Activated T-helper 2 cell treated with anti-CD3 and anti-CD28 coated beads, Interferon-gamma antibody, Interleukin-2, Interleukin-4, amounts not matched to agents 10 μg/mL and 5 μg/mL and 100 μg/mL, durations not matched to agents 14 hours and 24 hours and 36 hours (primary cell): Measurements from ENCODE around the gene BMP6. TPM values are rescaled to one million over a fixed set of nuclear protein-coding genes. Genes with fewer than 3 reads are reported as not detected.

Experiments
- DNase-seq: peaks from one replicate; pipeline ENCODE4 v3.0.0; 2021; ENCODE audit warnings: low spot score
- H3K27ac Mint-ChIP-seq: one replicate; pipeline ENCODE4 v1.8.0; 2021; ENCODE audit warnings: mixed read lengths
- H3K27me3 Mint-ChIP-seq: one replicate; pipeline ENCODE4 v1.8.0; 2021; ENCODE audit warnings: low read depth, mixed read lengths
- H3K36me3 Mint-ChIP-seq: one replicate; pipeline ENCODE4 v1.8.0; 2021; ENCODE audit warnings: low read depth, mixed read lengths
- H3K4me1 Mint-ChIP-seq: one replicate; pipeline ENCODE4 v1.8.0; 2021; ENCODE audit warnings: low read depth, mixed read lengths
- H3K4me3 Mint-ChIP-seq: one replicate; pipeline ENCODE4 v1.8.0; 2021; ENCODE audit warnings: low read depth, mild to moderate bottlenecking, moderate library complexity, mixed read lengths
- H3K9me3 Mint-ChIP-seq: one replicate; pipeline ENCODE4 v1.8.0; 2021; ENCODE audit warnings: mixed read lengths
- intact Hi-C: fragments of 100-400 bp; cut with micrococcal nuclease; formaldehyde crosslinking; loops from one replicate; pipeline ENCODE4 v1.15.1; 2023
- total RNA-seq: library from RNA; stranded (reverse); gene quantifications from 2 replicates; pipeline ENCODE4 v1.2.3, GENCODE V29; 2022

The BMP6 gene
- total RNA-seq, 1 donor from 2014 or later = 1.1 TPM

- Mint-ChIP-seq H3K4me3 (no peak overlapping the region), H3K27ac (no peak overlapping the region), H3K4me1 (no peaks in the 10 kb centered on the region), H3K27me3 (peaks cover 6% of the 10 kb centered on the region), H3K9me3 (no peaks in the 10 kb centered on the region), H3K36me3 (no peaks in the 10 kb centered on the region)
- DNase-seq = no peak
- intact Hi-C loops = no loop called here
These were observed 39.9 kb downstream of the BMP6 start for GRCh38 chr6:7765575-7766325.

DNA sequence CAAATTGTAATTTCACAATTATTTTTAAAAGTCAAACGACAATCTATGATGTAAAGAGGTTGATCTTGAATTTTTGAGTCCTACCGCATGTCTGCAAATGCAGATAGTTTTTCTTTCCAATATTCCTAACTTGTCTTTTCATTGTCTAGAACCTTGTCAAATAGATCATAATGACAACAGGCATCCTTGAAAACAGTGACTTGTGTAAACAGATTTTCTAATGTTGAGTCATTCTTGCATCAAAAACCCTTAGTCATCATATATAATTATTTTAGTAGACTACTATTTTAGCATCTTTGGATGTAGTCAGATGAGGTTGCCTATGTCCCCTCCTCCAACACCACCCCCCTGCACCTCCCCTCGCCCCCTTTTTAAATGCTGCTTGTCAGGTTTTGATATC is 43.8 kb downstream of the BMP6 start:
- intact Hi-C loops = no loop called here
- H3K4me1 Mint-ChIP-seq = no peaks in the 10 kb centered on the region
- H3K4me3 Mint-ChIP-seq = no peak overlapping the region
- peaks cover 8% of the 10 kb centered on the region for H3K27me3 Mint-ChIP-seq
- no peaks in the 10 kb centered on the region for H3K9me3 Mint-ChIP-seq
- no peaks in the 10 kb centered on the region for H3K36me3 Mint-ChIP-seq
- H3K27ac Mint-ChIP-seq = no peak overlapping the region
- DNase-seq = no peak

- Mint-ChIP-seq H3K4me1 (no peaks in the 10 kb centered on the region), H3K27me3 (peaks cover 8% of the 10 kb centered on the region), H3K9me3 (no peaks in the 10 kb centered on the region), H3K4me3 (no peak overlapping the region), H3K36me3 (no peaks in the 10 kb centered on the region), H3K27ac (no peak overlapping the region)
- DNase-seq = no peak
- intact Hi-C loops = no loop called here
These were observed 44.2 kb downstream of the BMP6 start for GRCh38 chr6:7770111-7770510.

DNA sequence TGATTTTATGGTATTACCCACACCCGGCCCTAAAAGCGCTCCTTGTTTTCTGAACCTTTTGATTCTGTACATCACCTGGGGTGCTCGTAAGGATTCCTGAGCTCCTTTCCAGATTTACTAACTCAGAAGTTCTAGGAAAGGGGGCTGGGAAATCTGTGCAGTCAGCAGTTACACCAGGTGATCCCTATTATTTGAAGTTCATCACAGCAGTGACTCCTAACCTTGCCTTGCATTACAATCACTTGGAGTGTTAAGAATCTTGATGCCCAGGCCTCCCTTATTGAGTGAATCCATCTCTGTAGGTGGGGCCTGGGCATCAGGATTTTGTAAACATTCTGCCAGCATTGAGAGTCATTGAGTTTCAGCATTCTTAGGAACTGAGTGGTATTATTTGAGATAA is 44.7 kb downstream of the BMP6 start:
- no peak for DNase-seq
- H3K4me1 Mint-ChIP-seq = no peaks in the 10 kb centered on the region
- no peaks in the 10 kb centered on the region for H3K9me3 Mint-ChIP-seq
- no peak overlapping the region for H3K27ac Mint-ChIP-seq
- H3K36me3 Mint-ChIP-seq = no peaks in the 10 kb centered on the region
- peaks cover 8% of the 10 kb centered on the region for H3K27me3 Mint-ChIP-seq
- no peak overlapping the region for H3K4me3 Mint-ChIP-seq
- intact Hi-C loops = no loop called here

GRCh38 chr6:7773322-7773721 is 47.4 kb downstream of the BMP6 start:
- H3K4me3 Mint-ChIP-seq = no peak overlapping the region
- intact Hi-C loops = no loop called here
- DNase-seq = no peak
- H3K27me3 Mint-ChIP-seq = peaks cover 8% of the 10 kb centered on the region
- no peaks in the 10 kb centered on the region for H3K4me1 Mint-ChIP-seq
- no peaks in the 10 kb centered on the region for H3K36me3 Mint-ChIP-seq
- no peaks in the 10 kb centered on the region for H3K9me3 Mint-ChIP-seq
- H3K27ac Mint-ChIP-seq = no peak overlapping the region

DNA sequence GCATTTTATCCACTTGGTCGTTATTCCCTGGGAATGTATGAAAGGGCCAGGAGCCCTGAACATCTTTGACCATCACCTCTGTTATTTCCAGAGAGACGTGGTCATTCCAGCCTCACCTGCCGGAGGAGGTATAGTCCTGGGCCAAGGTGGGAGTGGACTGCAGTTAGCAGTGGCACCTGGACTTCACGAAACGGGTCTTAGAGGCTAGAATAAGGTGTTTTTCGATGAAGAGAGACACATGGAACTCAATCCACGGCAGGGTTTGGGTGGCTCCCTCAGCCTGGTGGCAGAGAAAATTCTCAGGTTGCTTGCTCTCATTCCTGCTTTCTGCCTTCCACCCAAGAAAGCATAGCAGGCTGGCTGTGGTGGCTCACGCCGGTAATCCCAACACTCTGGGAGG is 48.0 kb downstream of the BMP6 start:
- no peak overlapping the region for H3K27ac Mint-ChIP-seq
- intact Hi-C loops = no loop called here
- H3K27me3 Mint-ChIP-seq = peaks cover 3% of the 10 kb centered on the region
- no peak overlapping the region for H3K4me3 Mint-ChIP-seq
- DNase-seq = no peak
- no peaks in the 10 kb centered on the region for H3K9me3 Mint-ChIP-seq
- no peaks in the 10 kb centered on the region for H3K4me1 Mint-ChIP-seq
- H3K36me3 Mint-ChIP-seq = no peaks in the 10 kb centered on the region

DNA sequence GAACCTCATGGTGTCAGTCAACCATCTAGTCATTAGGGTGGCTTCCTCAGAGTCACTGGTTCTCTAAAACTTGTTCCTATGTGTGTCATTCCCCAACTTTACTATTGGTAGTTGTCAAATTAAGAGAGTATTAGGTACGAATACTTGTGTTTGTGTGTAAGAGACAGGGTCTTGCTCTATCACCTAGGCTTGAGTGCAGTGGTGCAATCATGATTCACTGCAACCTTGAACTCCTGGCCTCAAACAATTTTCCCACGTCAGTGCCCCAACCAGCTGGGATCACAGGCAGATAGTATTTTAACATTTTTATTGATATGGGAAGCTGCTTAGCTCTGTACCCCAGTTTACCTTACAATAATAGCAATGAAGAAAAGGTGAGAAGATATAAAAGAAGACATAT is 50.6 kb downstream of the BMP6 start:
- Mint-ChIP-seq H3K36me3 (no peaks in the 10 kb centered on the region), H3K4me3 (no peak overlapping the region), H3K27me3 (peaks cover 2% of the 10 kb centered on the region), H3K4me1 (no peaks in the 10 kb centered on the region), H3K27ac (no peak overlapping the region), H3K9me3 (no peaks in the 10 kb centered on the region)
- no peak for DNase-seq
- intact Hi-C loops = no loop called here

GRCh38 chr6:7777074-7777473 is 51.2 kb downstream of the BMP6 start:
- Mint-ChIP-seq H3K4me3 (no peak overlapping the region), H3K27me3 (peaks cover 5% of the 10 kb centered on the region), H3K4me1 (no peaks in the 10 kb centered on the region), H3K36me3 (no peaks in the 10 kb centered on the region), H3K27ac (no peak overlapping the region), H3K9me3 (no peaks in the 10 kb centered on the region)
- intact Hi-C loops = no loop called here
- DNase-seq = no peak

GRCh38 chr6:7781240-7781639 is 55.3 kb downstream of the BMP6 start:
- Mint-ChIP-seq H3K4me3 (no peak overlapping the region), H3K27me3 (peaks cover 5% of the 10 kb centered on the region), H3K27ac (no peak overlapping the region), H3K9me3 (no peaks in the 10 kb centered on the region), H3K4me1 (no peaks in the 10 kb centered on the region), H3K36me3 (no peaks in the 10 kb centered on the region)
- DNase-seq = no peak
- intact Hi-C loops = no loop called here

DNA sequence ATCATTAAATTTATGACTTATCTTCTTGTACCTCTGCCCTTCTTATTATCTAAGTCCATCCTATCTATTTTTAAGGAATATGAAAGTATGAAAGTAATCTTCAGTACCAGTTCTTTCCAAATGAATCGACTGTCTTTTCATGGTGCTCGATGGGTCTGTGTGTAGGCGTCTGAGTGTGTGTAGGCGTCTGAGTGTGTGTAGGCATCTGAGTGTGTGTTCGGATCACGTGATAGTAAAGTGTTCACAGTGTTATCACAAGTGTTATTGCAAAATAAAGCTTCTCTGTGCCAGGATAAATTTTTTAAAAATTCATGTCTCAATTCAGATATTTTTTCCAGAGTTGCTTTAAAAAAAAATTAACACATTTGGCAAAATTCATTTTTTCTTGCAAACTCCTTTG is 58.3 kb downstream of the BMP6 start:
- DNase-seq = no peak
- intact Hi-C loops = no loop called here

GRCh38 chr6:7784706-7785105 is 58.8 kb downstream of the BMP6 start:
- Mint-ChIP-seq H3K4me3 (no peak overlapping the region), H3K27me3 (peaks cover 5% of the 10 kb centered on the region), H3K4me1 (no peaks in the 10 kb centered on the region), H3K9me3 (no peaks in the 10 kb centered on the region), H3K27ac (no peak overlapping the region), H3K36me3 (no peaks in the 10 kb centered on the region)
- DNase-seq = no peak
- intact Hi-C loops = no loop called here

More for the DNA sequence above, 58.3 kb downstream of the BMP6 start:
- H3K4me3 Mint-ChIP-seq = no peak overlapping the region
- H3K27me3 Mint-ChIP-seq = peaks cover 5% of the 10 kb centered on the region
- H3K4me1 Mint-ChIP-seq = no peaks in the 10 kb centered on the region
- no peak overlapping the region for H3K27ac Mint-ChIP-seq
- no peaks in the 10 kb centered on the region for H3K9me3 Mint-ChIP-seq
- no peaks in the 10 kb centered on the region for H3K36me3 Mint-ChIP-seq

DNA sequence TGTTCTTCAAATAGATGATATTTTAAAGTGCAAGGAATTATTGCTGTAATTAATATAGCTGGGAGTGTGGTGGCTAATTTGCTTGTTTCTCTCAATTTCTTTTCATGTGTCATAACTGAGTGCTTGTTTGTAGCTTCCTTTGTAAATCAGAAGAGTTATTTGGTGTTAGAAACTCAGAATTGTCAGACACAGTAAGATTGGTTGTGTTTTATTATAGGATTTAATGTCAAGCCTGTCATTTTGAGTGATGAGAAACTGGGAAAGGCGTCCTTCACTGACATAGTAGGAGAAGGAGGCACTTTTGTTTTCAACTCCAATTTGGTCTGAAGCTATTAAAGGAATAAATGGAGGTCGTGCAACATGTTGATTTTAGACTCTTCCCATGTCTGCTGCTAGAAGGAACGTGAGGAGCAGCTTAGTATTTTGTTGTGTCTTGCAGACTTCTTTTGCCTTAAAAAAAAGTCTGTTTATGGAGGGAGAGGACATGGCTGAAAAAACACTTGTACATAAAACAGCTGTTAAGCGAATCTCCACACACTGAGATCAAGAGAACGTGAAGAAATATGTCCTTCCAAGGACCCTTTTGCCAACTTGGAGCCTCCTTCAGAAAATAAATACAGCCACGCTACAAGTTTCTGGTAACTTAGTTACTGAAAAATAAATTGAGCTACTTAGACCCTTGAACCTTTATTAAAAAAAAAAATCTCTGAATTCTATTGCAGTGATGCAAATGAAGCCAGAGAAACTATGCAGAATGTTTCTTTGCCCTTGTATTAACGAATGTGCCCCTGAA is 59.5 kb downstream of the BMP6 start:
- Mint-ChIP-seq H3K4me1 (no peaks in the 10 kb centered on the region), H3K27me3 (peaks cover 5% of the 10 kb centered on the region), H3K9me3 (no peaks in the 10 kb centered on the region), H3K4me3 (no peak overlapping the region), H3K27ac (no peak overlapping the region), H3K36me3 (no peaks in the 10 kb centered on the region)
- intact Hi-C loops = no loop called here
- no peak for DNase-seq

- no peaks in the 10 kb centered on the region for H3K36me3 Mint-ChIP-seq
- H3K27ac Mint-ChIP-seq = no peak overlapping the region
- intact Hi-C loops = no loop called here
- H3K4me1 Mint-ChIP-seq = no peaks in the 10 kb centered on the region
- H3K27me3 Mint-ChIP-seq = peaks cover 5% of the 10 kb centered on the region
- DNase-seq = no peak
- no peaks in the 10 kb centered on the region for H3K9me3 Mint-ChIP-seq
- H3K4me3 Mint-ChIP-seq = no peak overlapping the region
These were observed 60.3 kb downstream of the BMP6 start for GRCh38 chr6:7786214-7786661.
